GM19099 (cell line): ENCODE measurements around the gene ZNF555.

Experiments
- POLR2A ChIP-seq: IDR thresholded peaks from 3 replicates; pipeline ENCODE4 v1.6.1; 2011; ENCODE audit warnings: low read depth; ENCODE audit not compliant: insufficient read length; ENCODE audit errors: extremely low read depth

The ZNF555 gene

DNA sequence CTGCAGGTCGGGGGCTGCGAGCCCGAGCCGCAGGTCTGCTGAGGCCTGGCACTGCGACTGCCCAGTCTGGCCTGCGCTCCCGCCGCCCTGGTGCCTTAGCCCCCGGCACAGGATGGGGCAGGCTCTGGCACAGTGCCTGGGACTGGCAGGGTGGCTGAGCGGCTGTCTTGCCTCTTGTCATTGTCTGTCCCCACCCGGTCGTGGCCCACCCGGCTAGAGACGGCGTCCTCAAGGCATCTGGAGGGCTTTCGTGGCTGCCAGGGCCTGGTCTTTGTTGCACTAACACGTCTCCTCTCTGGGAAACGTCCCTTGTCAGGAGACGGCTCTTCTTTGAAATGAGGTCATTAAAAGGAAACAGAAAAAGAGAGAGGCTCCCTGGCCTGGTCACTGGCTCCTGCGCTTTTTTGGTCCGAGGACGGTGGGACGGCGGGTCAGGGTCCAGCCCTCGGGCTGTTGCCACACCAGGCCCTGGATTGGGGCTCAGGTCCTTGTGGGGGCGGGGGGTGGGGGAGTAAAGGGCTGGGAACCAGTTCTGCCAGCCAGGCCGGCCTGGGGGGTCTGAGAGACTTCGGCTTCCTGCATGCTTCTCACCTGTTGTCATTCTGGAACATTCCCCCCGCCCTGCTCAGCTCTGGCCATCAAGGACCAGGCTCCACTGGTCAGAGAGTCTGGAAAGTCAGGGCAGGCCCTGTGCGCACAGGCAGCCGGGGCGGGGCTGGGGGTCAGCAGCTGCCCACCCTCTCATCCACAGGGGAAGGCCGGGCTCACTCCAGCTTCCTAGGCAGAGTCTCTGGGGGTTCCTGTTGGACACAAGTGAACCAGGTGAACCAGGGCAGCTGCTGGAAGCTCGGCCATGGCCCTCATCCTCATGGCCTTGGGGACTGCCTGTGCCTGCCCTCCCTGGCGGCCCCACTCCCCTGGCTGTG lies 27.8 kb upstream of the ZNF555 start:
- TF ChIP-seq POLR2A = no peak

DNA sequence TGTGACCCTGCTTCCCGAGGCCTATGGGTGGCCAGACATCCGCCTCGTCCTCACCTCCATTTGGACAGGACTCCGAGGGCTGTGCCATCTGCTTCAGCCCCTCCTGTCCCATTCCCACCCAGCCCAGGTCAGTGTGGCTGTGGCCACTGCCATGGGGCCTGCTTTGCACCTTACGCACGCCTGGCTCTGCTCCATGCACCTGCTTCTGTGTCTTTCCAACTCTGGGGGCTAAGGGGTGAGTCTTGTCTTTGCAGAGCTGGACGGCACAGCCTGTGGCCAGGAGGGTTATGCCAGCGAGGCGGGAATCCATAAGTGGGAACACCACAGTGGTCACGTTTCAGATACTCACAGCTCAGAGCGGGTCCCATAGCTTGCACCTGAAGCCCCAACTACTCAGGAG lies 26.8 kb upstream of the ZNF555 start:
- no peak for TF ChIP-seq POLR2A

DNA sequence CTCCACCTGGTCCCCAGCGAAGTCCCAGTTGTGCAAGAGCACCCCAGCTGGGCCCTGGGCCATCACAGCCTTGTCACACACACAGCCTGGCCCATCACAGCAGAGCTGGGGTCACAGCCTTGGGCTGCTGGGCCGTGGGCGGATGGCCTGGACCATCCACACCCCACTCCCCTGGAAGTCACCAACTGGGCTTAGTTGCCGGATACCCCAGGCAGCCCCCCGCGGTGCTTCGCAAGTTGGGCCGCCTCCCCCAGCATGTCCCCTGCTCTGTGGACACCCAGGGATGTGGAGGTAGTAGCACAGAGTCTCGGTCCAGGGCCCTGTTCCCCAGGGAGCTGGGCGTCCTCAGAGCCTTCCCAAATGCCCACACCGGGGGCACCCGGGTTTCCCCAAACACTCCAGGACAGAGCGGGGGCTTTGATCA lies 26.1 kb upstream of the ZNF555 start:
- no peak for TF ChIP-seq POLR2A

DNA sequence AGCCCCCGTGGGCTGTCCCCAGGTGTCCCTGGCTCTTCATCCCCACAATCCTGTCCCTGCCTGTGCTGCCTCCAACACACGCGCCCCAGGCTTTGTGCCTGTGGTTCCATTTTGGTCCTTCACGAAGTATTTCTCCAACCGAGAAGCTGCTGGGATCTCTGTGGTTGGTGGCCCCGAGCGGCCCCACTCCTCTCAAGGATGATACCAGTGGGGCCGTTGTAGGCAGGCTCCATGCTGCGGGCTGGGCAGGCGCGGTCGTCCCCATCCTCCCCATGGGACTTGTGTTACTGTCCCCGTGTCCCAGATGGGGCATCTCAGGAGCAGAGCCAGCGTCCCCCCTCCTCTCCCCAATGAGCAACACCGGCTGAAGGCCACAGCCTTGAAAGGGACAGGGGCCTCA lies 25.4 kb upstream of the ZNF555 start:
- no peak for TF ChIP-seq POLR2A

DNA sequence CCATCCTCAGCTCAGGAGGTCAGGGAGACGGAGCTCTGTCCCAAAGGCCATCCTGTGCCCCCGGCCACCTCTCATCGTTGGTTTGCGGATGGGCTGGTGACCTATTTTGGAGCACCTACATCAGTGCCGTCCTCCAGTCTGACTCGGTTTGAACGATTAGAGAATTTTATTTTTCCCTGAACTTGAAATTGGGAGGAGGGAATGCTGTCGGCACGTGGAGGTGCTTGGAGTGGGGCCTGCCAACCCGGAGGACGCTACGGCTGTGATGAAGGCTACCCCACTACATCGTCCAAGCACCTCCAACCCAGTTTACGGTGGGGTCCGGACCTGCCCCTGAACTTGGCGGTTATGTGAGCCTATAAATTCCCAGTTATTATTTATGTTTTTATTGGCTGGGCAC lies 24.6 kb upstream of the ZNF555 start:
- no peak for TF ChIP-seq POLR2A

DNA sequence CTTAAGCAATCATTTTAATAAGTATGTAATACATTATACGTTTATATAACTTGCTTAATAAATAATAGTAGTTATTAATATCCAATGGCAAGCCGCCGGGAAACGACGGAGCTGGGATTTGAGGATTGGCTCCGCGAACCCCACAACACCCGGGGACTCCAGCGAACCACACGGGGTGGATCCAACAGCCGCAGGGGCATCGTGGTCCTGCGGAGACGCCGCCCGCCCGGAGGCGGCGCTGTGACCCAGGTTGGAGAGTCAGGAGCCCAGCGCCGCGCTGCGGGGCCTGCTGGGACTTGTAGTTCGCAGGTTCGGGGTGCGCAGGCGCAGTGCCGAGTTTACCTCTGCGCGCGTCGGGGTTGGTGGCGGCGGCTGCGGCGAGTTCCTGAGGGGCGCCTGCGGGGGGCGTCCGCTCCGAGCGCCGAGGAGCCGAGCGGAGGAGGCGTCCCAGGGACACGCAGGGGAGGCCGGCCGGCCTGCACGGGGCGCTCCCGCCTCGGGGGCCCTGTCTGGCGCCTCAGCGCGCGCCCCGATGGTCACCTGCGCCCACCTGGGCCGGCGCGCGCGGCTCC lies 21.6 kb upstream of the ZNF555 start, which contains the start of gene ZNF554:
ZNF554 (plus strand) TSS at position 329 of the 572 bp plus-strand sequence; CDS start at position 533, 204 bp downstream.
- peak; percentile 57 for TF ChIP-seq POLR2A

DNA sequence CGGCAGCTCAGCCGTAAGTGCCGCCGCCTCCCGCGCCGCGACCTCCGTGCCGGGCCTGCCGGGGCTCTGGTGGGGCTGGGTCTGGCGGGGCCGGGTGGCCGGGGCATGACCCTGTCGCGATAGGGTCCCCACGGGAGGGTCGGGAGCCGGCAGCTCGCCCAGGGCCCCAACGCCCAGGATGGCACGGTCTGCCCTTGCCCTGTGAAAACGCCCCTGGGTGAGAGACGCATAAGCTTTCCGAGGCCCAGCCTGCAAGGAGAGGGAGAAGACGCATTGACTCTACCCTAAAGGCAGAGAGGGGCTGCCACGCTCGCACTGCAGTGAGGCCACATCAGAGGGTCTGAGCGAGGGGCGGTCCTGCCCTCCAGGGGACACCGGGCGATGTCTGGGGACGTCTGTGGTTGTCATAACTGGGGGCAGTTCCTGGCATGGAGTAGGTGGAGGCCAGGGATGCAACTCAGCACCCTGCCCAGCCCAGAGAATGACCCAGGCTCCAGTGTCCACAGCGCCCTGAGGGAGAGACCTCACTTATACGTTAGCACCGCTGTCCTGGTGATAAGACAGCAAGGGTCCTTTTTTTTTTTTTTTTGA lies 21.1 kb upstream of the ZNF555 start:
- TF ChIP-seq POLR2A = no peak

DNA sequence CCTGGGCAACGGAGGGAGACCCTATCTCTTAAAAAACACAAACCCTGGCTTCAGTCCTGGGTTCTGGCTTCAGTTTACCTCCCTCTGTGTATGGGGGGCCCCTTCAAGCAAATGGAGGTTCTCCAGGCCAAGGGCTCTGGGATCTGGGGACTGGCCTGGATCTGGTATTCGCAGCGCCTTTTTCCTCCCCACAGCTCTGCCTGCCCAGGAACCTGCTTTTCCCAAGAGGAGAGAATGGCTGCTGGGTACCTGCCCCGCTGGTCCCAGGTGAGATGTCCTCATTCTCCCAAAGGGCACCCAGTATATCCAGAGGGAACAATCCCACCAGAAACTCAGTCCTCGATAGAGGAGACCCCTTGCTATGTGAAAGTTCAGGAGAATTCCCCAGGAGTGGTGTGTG lies 18.4 kb upstream of the ZNF555 start:
- no peak for TF ChIP-seq POLR2A

DNA sequence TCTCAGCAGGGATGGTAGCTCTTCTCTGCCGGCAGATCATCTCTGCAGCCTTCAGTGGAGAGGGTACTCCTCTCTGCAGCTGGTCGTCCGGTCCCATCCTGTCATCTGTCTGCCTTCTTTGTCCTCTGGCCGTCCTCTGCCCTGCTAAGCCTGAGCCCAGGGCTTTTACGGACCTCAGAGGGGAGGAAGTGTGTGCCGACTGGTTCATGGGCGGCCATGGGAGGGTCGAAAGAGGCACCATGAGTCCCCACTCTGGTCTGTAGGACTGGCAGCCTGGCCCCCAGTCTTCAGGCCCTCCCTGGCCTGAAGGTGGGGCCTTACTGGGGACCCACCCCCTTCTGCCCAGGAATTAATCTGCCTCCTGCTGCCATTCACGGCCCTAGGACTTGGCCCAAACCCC lies 17.6 kb upstream of the ZNF555 start:
- no peak for TF ChIP-seq POLR2A

DNA sequence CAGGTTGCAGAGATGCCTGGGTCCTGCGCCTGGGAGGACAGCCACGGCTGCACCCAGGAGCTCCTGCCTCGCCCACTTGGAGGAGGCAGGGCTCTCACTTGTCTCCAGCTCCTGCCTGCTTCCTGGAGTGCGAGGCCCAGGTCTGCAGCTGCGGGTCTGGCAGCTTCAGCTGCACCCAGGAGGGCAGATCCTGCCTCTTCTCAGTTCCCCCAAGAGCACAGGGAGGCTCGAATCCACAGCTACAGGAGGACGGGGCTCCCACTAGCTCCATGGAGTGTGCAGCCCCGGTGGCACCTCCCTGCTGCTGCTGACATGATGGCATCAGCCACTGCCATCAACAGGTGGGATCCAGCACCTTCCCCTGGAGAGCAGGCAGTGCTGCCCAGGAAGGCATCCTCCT lies 17.1 kb upstream of the ZNF555 start:
- no peak for TF ChIP-seq POLR2A

DNA sequence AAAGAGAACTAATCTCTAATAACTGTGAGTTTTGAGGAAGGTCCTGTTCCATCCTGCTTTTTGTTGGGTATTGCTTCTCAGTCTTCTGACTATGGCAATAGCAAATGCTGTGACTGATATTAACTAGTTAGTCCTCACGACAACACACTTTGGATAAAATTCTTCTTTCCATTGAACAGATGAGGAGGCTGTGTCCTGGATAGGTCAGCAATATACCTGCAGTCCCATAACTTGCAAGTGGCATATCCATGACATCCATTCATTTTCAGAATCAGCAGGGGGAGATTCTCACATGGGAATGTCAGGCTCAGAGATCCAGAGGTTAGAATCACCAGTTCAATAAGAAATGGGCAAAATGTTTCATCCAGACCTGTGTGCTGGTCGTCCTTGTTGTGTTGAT lies 14.3 kb upstream of the ZNF555 start:
- TF ChIP-seq POLR2A = no peak

DNA sequence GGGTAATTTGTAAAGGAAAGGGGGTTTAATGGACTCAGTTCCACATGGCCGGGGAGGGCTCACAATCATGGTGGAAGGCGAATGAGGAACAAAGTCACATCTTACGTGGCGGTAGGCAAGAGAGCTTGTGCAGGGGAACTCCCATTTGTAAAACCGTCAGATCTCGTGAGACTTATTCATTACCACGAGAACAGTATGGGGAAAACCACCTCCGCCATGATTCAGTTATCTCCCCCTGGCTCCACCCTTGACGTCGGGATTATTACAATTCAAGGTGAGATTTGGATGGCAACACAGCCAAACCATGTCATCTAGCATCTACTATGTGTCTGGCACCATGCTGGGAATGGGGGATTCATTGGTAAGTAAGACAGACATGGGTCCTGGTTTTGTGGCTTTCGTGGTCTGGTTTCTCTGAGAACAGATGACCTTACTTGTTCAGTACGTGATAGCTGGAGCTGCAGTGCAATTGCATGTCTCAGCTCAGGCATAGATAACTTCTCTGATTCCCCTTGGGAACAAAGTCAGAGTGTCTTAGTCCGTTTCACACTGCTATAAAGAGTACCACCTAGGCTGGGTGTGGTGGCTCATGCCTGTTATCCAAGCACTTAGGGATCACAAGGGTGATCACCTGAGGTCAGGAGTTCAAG lies 13.3 kb upstream of the ZNF555 start:
- TF ChIP-seq POLR2A = no peak

DNA sequence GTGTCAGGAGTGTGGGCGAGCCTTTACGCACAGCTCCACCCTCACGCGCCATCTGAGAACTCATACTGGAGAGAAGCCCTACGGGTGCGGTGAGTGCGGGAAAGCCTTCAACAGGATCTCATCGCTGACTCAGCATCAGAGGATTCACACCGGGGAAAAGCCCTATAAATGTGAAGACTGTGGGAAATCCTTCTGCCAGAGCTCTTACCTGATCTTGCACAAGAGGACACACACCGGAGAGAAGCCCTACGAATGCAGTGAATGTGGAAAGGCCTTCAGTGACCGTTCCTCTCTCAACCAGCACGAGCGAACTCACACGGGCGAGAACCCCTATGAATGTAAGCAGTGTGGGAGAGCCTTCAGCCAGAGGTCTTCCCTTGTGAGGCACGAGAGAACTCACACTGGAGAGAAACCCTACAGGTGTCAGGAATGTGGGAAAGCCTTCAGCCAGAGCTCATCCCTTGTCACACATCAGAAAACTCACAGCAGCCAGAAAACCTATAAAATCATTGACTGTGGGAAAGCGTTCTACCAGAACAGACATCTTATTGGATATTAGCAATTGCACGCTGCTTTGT lies 6.9 kb upstream of the ZNF555 start:
- TF ChIP-seq POLR2A = no peak

DNA sequence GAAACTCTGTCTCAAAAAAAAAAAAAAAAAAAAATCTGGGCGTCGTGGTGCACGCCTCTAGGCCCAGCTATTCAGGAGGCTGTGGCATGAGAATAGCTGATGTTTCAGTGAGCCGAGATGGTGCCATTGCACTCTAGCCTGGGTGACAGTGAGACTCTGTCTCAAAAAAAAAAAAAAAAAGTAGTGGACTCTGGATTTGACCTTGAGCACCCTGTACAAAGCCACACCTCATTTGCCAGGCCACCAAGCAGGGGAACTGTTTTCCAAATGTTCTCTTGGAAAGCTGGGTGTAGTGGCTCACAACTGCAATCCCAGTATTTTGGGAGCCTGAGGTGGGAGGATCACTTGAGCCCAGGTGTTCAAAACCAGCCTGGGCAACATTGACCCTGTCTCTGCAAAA lies 3.8 kb upstream of the ZNF555 start:
- TF ChIP-seq POLR2A = no peak
